DMS114 treated with DMSO at 0.1 percent for 48 hours (cell line): ENCODE data around the gene WDR35.
A peak's percentile ranks its signal among the peaks of the same experiment; 100 is the strongest.

Source experiments
- DNase-seq: peaks from one replicate; lab custom pipeline; 2025; ENCODE audit not compliant: unreplicated experiment; lab: John Stamatoyannopoulos, UW

The WDR35 gene

DNA sequence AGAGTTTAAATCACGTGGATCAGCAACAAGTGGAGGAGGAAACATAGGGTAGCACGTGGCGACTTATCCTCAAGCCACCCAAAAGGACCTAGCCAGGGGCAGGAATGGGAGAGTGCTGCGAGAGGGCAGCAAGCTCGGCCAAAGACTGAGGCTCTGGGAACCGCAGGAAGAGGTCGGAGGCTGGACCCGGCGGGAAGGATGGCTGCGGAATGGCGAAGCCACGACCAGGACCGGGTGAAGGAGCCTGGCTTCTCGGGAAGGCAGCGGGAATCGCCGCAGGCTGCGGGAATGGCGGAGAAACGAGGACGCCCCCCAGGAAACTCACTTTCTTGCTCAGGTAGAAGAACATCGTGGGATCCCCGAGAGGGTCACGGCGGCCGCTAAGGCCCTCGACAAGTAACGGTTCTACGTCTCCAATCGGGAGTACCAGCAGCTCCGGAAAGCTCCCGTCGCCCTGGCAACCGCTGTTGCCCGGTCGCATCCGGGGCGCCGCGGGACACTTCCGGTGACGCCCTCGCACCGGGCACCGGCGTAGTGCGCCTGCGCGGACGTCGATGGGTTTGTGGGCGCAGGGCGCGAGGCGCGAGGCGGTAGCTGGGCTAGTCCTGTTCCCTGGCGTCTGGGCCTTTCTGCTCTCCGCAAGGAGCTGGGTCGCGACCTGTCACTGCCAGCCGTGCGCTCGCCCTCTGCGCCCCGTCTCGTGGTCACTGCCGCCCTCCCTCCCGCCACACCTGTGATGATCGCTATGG is at the start of gene WDR35:
TSS of gene WDR35 (minus strand) at position 439 of the 749 bp plus-strand sequence. CDS start at position 349, 90 bp downstream.
- DNase-seq, result peak; percentile 80

- no peak for DNase-seq
These were observed 47.8 kb upstream of the WDR35 start for GRCh38 chr2:20037660-20038059.

DNA sequence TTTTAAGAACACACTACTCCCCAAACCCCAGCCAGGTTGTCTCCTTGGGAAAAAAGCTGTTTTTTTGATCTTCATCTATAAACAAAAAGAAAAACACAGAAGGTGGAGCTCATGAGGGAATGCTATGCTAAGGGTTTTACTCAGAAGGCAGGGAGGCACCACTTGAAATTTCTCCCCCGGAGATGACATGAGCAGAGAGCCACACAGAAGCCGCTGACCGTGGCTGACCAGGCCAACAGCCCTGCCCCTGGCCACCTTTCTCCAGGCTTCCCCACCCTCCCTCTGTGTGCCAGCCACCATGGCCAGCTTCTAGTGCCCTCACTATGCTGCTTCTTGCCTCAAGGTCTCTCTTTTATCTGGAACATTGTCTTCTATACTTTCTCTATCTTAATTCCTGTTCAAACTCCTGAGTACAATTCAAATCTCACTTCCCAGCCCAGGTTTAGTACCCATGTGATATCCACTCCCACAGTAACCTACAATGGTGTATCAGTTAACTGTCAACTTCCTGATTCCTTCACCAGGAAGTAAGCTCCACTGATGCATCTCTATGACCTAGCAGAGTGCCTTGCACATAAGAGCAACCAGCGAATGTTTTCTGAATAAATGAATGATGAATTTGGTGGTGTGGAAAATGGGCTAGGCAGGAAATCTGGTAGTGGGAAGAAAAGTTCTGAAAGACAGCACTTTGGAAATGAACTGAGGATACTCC is 46.2 kb upstream of the WDR35 start:
- no peak for DNase-seq

DNA sequence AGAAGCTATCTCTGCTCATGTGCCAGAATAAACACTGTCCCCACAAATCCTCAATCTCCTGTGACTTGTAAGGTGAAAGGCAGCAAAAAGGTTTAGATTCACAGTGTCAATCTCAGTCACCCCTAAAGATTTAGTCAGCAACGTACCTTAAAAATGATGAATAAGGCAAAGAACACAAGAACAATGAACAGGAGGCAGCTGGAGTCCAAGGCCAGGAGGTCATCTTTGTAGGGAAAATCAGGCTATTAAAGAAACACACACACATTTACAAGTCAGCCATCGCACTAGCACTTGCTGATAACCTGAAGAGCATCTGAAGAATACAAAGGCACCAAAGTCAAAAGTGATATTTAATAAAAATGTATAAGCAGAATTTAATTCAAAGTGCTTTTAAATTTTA is 44.9 kb upstream of the WDR35 start:
- DNase-seq, result no peak

- DNase-seq, result no peak
These were observed 44.3 kb upstream of the WDR35 start for GRCh38 chr2:20034218-20034617.

DNA sequence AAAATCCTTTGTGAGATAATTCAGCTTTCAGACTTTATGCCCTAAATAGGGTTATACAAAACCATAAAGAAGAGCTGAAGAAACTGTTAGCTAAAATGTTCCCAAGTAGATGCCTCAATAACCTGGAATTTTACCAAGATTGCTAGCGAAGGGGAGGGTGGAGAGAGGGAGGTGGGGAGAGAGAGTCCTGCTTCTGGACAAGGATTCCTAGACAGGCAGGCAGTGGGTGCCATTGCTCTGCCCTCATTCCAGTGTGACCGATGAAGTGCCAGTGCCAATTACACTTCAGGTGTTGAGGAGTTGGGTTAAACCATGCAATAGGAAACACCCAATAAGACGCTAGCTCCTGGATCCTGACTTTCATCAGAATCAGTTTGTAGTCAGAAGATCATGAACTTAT is 43.4 kb upstream of the WDR35 start:
- no peak for DNase-seq

DNA sequence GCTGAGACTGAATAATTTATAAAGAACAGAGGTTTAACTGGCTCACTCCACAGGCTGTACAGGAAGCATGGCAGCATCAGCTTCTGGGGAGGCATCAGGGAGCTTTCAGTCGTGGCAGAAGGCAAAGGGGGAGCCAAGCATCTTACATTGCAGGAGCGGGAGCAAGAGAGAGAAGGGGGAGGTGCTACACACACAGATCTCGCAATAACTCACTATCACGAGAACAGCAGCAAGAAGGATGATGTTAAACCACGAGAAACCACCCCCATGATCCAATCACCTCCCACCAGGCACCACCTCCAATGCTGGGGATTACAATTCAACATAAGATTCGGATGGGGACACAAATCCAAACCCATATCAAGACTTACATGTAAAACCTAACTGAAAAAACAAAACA is 40.3 kb upstream of the WDR35 start:
- DNase-seq, result no peak

DNA sequence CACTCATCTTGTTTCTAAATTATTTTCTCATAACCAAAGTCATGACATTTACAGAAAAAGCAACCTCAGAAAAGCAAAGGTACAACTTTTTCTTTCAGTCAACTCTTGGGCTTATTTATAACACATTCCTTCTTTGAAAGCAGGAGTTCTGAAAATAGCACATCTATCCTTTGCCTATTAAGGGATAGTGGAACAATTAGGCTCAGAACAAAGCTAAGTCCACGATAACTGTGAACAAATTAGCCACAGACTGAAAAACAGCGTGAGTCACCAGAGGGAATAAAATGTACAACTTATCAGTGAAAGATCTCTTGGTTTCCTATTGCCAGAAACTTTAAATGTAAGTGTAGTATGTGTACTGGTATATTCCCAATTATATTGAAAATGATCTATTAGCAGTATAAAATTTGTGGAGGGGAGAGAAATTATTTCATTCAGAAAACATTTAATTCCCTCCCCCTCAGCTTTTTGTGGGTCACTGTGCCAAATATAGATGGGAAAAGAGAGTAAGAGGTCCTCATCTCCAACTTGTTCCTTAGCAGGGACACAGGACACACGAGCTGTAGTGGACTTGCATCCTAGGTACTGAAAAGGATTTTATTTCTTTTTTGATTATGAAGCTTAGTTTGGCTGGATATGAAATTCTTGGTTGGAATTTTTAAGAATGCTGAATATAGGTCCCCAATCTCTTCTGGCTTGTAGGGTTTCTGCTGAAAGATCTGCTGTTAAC is 38.0 kb upstream of the WDR35 start:
- DNase-seq, result no peak

GRCh38 chr2:20027260-20027677 is 37.4 kb upstream of the WDR35 start:
- no peak for DNase-seq

GRCh38 chr2:20025065-20025786 is 35.3 kb upstream of the WDR35 start:
- DNase-seq, result no peak

DNA sequence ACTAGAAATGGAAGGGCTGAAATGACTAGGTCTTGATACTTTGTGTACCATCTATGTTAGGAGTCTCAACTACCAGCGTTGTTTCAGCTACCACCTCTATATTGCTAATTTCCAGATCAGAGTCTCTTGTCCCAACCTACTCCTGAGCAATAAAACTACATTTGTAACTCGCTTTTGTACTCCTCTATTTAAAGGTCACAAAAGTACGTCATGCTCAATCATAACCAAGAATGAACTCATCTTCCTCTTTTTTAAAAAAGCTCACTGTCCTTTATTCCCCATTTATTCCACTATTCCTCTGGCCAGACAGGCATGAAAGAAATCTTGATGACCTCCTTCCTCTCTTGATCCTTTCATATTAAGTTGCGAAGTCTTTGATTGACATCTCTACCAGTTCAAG is 33.8 kb upstream of the WDR35 start:
- DNase-seq, result no peak

GRCh38 chr2:20021405-20022009 is 31.6 kb upstream of the WDR35 start:
- no peak for DNase-seq

- DNase-seq, result no peak
These were observed 29.8 kb upstream of the WDR35 start for GRCh38 chr2:20019747-20020146.

DNA sequence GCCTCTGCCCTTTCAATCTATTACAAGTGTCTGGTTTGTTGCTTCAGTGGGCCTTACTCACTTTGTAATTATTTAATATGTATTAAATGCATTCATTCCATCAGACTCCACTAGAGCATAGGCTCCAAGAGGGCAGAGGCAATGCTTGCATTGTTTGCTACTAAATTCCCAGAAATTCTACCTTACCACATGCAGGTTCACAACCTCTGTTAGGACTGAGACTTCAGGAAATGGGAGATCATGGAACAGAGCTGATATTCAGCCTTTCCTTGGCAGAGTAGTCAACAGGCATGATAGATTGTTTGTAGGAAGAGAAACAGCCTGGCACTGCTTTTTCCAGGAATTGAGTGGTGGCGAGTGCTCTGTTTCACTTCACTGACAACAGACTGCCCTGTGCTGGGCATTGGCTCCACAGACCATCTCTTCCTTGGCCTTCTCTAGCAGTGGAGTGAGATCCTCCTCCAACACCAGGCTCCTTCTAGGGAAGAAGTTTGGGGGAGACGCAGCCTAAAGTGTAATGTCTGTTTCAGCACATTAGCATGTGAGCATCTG is 28.8 kb upstream of the WDR35 start:
- no peak for DNase-seq

DNA sequence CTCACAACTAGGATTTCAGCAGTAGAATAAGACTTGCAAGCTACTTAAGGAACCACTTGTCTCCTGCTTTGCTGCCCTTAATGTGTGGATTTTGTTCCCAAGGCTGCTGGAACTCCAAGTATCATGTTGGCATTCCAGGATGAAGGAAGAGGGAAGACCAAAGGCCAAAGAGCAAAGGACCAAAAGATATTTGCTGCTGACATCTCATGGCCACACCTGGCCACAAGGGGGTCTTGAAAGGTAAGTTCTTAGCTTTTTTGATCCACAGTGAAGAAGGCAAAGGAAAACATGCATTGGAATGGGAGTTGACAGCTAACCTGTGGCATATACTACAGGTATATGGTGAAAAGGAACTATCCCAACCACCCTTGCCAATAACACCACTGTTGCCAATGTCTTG is 26.4 kb upstream of the WDR35 start:
- no peak for DNase-seq

DNA sequence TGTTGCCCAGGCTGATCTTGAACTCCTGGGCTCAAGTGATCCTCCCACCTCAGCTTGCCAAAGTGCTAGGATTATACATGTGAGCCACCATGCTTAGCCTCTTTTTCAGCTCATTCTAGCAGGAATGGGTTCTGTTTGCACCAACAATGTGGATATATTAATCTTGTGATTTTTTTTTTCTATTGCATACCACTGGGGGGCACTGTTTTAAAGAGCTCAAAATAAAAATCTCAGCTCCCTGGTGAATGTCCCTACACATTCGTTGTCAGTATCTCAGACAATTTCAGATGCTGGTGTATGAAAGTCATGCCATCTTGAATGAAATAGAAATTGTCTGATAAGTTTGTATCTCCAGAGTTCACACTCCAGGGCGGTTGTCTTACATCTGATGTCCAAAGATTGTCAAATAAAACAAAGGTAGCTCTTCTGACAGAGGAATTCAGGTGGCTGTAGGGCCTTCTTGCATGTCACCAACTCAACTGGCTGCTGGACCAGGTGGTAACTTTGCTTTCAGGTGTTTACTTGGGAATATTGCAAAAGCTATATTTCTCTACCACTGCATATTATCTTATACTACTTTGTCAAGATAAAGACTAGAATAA is 25.7 kb upstream of the WDR35 start:
- peak; percentile 49 for DNase-seq

GRCh38 chr2:20013126-20013849 is 23.4 kb upstream of the WDR35 start:
- no peak for DNase-seq

GRCh38 chr2:20012282-20013125 is 22.6 kb upstream of the WDR35 start, which contains the start of gene MATN3:
TSS of gene MATN3 (minus strand) at chr2:20012668. CDS start at chr2:20012631, 37 bp downstream.
- DNase-seq, result no peak

GRCh38 chr2:20012032-20012281 is 22.1 kb upstream of the WDR35 start:
- DNase-seq, result no peak
